Endothelial cell (in vitro differentiated cells): ENCODE results near the gene DHRS7B. TPM values are rescaled to one million over a fixed set of nuclear protein-coding genes. Genes with fewer than 3 reads are reported as not detected.

Experiments
- DNase-seq: peaks from one replicate; pipeline ENCODE4 v3.0.0; 2021; ENCODE audit warnings: low spot score
- H3K27ac Mint-ChIP-seq: one replicate; pipeline ENCODE4 v1.8.0; 2021; ENCODE audit warnings: mixed read lengths, inconsistent platforms; ENCODE audit not compliant: unreplicated experiment
- H3K27me3 Mint-ChIP-seq: one replicate; pipeline ENCODE4 v1.8.0; 2021; ENCODE audit warnings: mild to moderate bottlenecking, moderate library complexity, mixed read lengths, inconsistent platforms; ENCODE audit not compliant: unreplicated experiment
- H3K36me3 Mint-ChIP-seq: one replicate; pipeline ENCODE4 v1.8.0; 2021; ENCODE audit warnings: mild to moderate bottlenecking, low read depth, mixed read lengths, inconsistent platforms; ENCODE audit not compliant: unreplicated experiment
- H3K4me1 Mint-ChIP-seq: one replicate; pipeline ENCODE4 v1.8.0; 2021; ENCODE audit warnings: mild to moderate bottlenecking, mixed read lengths, inconsistent platforms; ENCODE audit not compliant: unreplicated experiment
- H3K4me3 Mint-ChIP-seq: one replicate; pipeline ENCODE4 v1.8.0; 2021; ENCODE audit warnings: mild to moderate bottlenecking, mixed read lengths, inconsistent platforms; ENCODE audit not compliant: unreplicated experiment
- H3K9me3 Mint-ChIP-seq: one replicate; pipeline ENCODE4 v1.8.0; 2021; ENCODE audit warnings: mixed read lengths, inconsistent platforms; ENCODE audit not compliant: unreplicated experiment
- long read RNA-seq: library from polyadenylated mRNA; unstranded; transcript quantifications from one replicate; pipeline ENCODE4 v2.0.0, GENCODE V29; 2020; ENCODE audit not compliant: unreplicated experiment
- total RNA-seq: library from RNA; stranded (reverse); fragmentation: NEBNext Ultra II Directional; extraction: Animal tissue kit (Norgen Biotek cat#: 25700); gene quantifications from one replicate; pipeline ENCODE4 v1.2.1, GENCODE V29; 2021; ENCODE audit not compliant: unreplicated experiment
- TF ChIP-seq, protein P1 (sequence below): fragments of 200-600 bp; sonication (generic); IDR thresholded peaks from one replicate; pipeline ENCODE4 v1.5.0; 2021; ENCODE audit warnings: antibody characterized with exemption; ENCODE audit not compliant: unreplicated experiment

Gene DHRS7B, protein sequence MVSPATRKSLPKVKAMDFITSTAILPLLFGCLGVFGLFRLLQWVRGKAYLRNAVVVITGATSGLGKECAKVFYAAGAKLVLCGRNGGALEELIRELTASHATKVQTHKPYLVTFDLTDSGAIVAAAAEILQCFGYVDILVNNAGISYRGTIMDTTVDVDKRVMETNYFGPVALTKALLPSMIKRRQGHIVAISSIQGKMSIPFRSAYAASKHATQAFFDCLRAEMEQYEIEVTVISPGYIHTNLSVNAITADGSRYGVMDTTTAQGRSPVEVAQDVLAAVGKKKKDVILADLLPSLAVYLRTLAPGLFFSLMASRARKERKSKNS
- total RNA-seq, result 31.0 TPM
- long read RNA-seq, transcript DHRS7B-202 (7 exons, 2,175 nt), result major isoform, 24 of 37 reads
- long read RNA-seq, partial matches to known transcripts, result 0 of 37 reads
- long read RNA-seq, other reads (novel, unspliced or antisense), result 8 of 37 reads

DNA sequence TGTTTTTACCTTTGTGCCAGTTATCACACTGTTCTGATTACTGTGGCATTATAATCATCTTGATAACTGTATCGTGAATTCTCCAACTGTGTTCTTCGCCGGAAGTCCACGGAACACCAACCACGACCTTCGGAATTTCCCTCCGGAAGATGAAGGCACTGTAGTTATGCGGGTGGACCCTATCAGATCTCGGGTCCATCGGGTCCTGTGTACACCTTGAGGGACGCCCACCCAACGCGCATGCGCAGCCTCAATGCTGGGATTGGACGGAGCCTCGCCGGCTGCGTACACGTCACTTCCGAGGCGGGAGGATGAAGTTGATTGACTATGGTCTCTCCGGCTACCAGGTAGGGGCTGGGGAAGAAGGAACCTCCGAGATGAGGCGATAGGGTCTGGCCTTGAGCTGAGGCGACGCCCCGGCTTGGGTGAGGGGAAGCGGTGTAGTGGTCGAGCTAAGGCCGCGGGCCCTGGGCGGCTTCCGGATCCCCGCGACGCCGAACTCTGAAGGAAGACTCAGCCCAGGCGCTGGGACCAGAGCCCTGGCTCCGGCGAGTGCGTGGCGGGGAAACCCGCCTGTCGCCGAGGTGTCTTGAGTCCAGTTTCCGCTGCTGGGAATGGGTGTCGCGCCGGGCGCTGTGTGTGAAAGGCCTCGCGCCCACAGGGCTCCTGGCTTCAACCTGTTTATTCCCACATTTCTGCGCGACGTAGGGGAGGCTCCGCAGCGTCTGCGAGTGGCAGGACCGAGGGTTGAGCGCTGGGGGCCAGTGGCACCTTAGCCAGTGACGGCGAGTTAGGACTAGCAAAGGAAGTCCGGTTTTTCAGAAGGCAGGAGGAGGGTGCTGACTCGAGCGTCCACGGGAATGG is at the start of gene DHRS7B:
Gene DHRS7B, plus strand, starts transcription at position 320 of the 864 bp plus-strand sequence. Its CDS starts 8 bp downstream, at position 328.
- DNase-seq, result peak; percentile 94
- H3K36me3 Mint-ChIP-seq, result no peaks in the 10 kb centered on the region

DNA sequence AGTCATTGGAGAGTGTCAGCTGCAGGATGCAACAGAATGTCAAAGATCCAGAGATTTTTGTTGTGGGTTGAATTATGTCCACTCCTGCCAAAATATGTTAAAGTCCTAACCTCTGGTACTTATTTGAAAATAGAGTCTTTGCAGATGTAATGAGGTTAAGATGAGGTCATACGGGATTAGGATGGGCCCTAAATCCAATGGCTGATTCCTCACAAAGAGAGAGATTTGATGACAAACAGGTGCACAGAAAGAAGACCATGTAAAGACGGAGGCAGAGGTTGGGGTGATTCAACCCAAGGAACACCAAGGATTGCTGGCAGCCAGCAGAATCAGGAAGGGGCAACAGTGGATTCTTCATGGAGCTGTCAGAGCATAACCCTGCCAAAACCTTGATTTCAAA is 49.5 kb upstream of the DHRS7B start:
- Mint-ChIP-seq H3K27ac (no peak overlapping the region), H3K4me1 (peaks cover 16% of the 10 kb centered on the region)
- TF ChIP-seq, protein P1, sequence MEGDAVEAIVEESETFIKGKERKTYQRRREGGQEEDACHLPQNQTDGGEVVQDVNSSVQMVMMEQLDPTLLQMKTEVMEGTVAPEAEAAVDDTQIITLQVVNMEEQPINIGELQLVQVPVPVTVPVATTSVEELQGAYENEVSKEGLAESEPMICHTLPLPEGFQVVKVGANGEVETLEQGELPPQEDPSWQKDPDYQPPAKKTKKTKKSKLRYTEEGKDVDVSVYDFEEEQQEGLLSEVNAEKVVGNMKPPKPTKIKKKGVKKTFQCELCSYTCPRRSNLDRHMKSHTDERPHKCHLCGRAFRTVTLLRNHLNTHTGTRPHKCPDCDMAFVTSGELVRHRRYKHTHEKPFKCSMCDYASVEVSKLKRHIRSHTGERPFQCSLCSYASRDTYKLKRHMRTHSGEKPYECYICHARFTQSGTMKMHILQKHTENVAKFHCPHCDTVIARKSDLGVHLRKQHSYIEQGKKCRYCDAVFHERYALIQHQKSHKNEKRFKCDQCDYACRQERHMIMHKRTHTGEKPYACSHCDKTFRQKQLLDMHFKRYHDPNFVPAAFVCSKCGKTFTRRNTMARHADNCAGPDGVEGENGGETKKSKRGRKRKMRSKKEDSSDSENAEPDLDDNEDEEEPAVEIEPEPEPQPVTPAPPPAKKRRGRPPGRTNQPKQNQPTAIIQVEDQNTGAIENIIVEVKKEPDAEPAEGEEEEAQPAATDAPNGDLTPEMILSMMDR, result no peak

More for the DNA sequence above, at the start of gene DHRS7B:
- TF ChIP-seq, protein P1, result no peak
- peak within 1 kb of the TSS; percentile 99 for H3K27ac Mint-ChIP-seq
- H3K4me1 Mint-ChIP-seq, result peaks cover 35% of the 10 kb centered on the region
- H3K27me3 Mint-ChIP-seq, result peaks cover 4% of the 10 kb centered on the region
- no peaks in the 10 kb centered on the region for H3K9me3 Mint-ChIP-seq
- peak within 1 kb of the TSS; percentile 93 for H3K4me3 Mint-ChIP-seq

DNA sequence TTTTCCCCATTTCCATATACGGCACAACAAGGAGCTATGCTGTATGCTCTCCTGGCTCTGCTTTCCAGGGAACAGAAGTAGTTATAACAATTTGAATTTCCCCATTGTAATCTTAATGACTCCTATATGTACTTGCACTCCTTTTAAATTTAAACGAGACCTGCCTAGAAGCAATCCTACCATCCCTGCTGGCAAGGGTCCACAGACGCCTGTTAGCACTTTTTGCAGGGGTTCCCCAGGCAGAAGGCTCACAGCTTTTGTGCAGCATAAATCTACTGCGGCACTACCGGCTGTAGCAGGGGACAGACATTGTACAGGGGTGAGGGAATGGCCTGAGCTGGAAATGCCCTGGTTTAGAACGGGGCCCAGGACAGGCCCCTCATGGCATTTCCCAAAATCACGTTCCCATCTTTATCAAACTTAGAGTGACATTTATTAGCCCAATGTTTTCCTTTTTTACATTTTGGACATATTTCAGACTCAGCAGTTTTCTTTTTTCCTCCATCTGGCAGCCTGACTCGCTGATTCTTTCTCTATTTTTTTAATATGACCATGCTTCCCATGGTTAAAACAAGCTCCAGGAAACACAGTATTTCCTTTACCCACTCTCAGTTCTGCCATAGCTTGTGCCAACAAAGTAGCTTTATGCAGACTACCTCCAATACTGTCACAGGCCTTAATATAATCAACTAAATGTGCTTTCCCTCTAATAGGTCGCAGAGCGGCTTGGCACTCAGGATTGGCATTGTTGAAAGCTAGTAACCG is 48.6 kb upstream of the DHRS7B start:
- TF ChIP-seq, protein P1, result no peak
- Mint-ChIP-seq H3K36me3 (no peaks in the 10 kb centered on the region), H3K27ac (no peak overlapping the region), H3K27me3 (peaks cover 4% of the 10 kb centered on the region), H3K9me3 (no peaks in the 10 kb centered on the region), H3K4me3 (no peak overlapping the region), H3K4me1 (peaks cover 16% of the 10 kb centered on the region)
- DNase-seq, result no peak

More for the DNA sequence above, 49.5 kb upstream of the DHRS7B start:
- Mint-ChIP-seq H3K9me3 (no peaks in the 10 kb centered on the region), H3K27me3 (peaks cover 4% of the 10 kb centered on the region), H3K36me3 (no peaks in the 10 kb centered on the region), H3K4me3 (no peak overlapping the region)
- DNase-seq, result no peak

DNA sequence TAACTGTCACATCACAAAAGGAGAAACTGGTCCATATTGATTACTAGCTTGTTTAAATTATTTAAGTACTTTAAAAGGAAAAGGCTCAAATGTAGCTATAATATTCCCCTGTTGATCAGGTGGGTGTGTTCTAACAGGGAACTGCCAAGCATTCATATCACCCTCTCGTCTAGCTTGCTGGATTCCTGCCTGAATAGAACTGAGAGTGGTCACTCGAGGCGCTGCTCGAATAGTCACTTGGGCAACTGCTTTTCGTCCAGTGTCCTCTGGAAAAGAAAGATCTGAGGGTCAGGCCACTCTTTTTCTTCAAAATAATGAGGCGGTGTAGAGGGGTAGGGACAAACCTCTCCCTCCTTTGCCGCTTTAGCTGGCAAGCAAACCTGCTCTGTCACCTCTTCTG is 47.6 kb upstream of the DHRS7B start:
- TF ChIP-seq, protein P1, result no peak
- H3K36me3 Mint-ChIP-seq, result no peaks in the 10 kb centered on the region
- no peak overlapping the region for H3K27ac Mint-ChIP-seq
- no peak overlapping the region for H3K4me3 Mint-ChIP-seq
- H3K9me3 Mint-ChIP-seq, result no peaks in the 10 kb centered on the region
- DNase-seq, result no peak
- H3K4me1 Mint-ChIP-seq, result peaks cover 16% of the 10 kb centered on the region
- H3K27me3 Mint-ChIP-seq, result peaks cover 4% of the 10 kb centered on the region
